CD4-positive, alpha-beta T cell treated with Interleukin-21 for 1 hour (primary cell): Measurements from ENCODE around the gene CADM1.

Experiments used
- DNase-seq: peaks from one replicate; pipeline ENCODE4 v3.0.0-alpha.2; 2020

Gene CADM1

DNA sequence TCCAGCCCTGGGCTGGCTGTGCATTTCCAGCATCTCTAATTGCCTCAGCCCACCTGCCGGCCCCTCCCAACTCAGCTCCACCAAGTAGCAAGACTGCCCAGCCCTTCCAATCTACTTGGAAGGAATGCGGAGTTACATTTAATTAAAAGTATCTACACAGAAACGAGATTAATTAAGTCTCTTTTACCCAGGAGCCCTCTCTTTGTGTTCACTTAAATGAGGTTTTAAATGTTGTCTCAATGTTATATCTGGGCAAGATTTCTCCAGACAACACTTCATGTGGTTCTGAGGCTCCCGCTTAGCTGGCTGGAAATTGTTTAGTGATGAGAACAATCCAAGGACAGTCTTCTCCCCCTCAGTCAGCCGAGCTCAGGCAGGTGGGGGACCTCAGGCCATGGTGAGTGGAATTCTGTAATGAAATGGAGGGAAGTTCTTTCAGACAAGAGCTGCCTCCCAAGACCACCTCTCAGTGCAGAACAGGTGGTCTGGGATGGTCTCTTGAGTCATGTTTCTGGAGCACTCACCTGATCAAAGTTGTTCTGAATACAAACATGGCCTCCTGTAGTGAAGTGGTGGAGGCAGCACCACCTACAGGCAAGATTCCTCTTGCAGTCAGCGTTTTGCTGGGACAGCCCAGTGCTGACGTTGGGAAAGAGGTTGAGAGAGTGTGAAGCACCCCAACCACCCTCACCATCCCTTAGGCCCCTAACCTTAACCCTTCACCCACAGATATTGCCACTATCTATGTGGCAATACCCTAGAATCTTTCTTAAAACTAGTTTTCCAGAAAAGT lies 371.6 kb downstream of the CADM1 start:
- DNase-seq, result peak; percentile 1

DNA sequence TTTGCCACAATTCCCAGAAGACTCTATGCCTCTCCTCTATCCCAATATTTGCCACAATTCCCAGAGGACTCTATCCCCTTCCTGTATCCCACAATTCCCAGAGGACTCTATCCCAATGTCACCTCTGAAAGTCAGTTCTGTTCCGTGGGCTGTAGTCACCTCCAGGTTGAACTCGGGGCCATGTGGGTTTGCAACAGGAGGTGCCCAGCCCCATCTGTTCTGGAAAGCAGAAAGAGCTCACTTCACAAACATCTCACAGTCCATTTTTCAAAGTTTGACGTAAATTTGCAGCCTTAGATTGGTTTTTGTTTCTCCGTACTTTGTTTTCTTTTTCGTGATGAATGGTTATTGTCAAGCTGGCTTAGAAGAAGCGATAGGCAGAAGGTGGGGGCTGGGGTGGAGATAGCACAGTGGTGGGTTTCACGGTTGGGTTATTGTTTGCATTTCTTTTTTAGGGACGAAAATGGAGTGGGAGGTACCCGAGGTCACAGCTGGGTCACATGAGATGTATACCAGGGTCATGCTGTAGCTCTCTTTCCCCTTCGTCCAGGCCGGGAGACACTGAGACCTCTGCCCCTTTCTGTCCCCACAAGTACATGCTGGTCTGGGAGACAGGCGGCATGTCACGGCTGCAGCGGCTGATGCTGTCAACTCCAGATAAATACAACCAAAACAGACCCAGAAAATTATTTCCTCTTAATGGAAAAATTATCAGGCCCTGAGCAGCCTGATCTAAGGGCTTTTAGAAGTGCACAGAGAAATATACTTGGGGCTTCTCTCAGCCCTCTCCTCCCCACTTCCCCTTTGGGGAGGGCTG lies 374.5 kb downstream of the CADM1 start:
- DNase-seq, result no peak

DNA sequence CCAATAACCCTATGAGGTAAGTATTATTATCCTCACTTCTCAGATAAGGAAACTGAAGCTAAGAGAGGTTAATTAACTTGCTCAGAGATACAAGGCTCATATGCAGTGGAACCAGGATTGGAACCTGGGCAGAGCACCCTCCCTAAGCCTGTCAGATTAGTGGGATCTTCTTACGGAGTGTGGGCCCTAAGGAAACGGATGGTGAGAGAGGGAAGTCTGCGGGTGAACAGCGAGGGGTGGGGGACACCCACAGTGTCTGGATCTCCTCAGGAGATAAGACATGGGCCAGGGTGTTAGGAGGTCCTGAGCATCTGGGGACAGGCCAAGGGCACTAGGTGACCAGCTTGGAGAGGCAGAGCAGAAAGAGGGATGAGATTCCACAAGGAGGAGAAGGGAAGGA lies 376.0 kb downstream of the CADM1 start:
- no peak for DNase-seq

DNA sequence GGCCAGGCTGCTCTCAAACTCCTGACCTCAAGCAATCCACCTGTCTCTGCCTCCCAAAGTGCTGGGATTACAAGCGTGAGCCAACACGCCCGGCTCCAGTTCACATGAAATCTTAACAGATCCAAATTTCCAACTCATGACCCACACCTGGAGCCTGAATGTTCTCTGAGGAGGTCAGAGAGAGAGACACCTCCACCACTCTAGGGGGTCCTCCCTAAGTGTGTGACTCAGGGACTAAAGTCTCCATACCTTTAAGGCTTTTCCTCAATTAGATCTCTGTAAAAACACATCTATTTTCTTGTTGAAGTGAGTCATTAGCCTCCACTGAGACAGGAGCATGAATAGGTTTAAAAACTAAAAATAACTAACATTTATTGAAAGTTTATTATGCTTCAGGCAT lies 376.4 kb downstream of the CADM1 start:
- no peak for DNase-seq

DNA sequence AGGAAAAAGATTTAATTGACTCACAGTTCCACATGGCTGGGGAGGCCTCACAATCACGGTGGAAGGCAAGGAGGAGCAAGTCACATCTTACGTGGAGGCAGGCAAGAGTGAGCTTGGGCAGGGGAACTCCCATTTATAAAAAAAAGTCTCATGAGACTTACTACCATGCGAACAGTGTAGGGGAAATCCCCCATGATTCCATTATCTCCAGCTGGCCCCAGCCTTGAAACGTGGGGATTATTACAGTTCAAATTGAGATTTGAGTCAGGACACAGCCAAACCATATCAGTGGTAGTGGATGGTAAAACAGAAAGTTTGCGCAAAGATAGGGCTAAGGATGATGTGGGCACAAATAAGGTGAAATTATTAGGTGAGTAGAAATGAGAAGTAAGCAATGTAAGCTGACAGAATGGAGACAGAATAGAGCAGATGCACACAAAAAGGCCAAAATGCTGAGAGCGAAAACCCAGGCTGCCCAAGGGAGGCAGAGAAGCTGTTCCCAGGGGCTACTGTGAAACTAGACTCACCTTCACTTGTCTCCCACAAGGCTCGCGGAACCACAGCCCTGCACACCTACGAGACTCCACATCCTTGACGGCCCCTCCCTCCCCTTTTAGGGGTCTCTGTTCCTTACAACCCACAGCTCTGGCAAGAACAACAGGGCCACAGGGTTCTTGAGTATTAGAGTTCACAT lies 377.6 kb downstream of the CADM1 start:
- DNase-seq, result no peak

DNA sequence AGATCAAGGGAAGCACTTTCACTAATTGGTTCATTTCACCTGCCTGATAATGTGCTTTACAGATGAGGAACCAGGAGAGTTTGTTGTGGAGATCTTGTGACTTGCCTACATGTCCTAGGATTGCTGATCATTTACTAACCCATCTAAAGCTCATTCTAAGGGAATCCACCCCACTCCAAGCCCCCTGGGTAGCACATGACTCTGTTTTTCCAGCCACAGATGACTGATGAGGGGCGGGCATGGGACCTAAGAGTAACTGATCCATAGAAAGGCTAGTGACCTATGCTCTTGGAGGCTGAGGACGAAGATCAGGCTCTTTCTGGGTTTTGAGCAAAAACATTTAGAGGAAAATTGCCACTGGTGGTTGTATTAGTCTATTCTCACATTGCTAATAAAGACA lies 378.1 kb downstream of the CADM1 start:
- no peak for DNase-seq

DNA sequence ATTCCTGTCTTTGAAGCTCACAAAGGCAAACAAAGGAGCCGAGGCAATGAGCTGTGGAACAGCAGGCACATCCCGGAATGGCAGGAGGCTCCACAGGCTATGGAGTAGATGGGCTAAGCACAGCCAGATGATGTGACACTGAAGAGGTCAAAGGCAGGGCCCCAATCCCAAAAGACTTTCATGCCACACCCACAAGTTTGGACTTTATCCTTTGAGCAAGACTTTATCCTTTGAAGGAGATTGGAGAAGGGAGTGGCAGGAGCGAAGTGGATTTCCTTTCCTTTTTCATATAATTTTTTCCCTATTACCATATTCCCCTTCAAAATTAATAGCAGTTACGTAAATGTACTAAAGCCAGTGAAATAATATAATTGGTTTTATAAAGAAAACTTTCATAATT lies 379.4 kb downstream of the CADM1 start:
- no peak for DNase-seq

DNA sequence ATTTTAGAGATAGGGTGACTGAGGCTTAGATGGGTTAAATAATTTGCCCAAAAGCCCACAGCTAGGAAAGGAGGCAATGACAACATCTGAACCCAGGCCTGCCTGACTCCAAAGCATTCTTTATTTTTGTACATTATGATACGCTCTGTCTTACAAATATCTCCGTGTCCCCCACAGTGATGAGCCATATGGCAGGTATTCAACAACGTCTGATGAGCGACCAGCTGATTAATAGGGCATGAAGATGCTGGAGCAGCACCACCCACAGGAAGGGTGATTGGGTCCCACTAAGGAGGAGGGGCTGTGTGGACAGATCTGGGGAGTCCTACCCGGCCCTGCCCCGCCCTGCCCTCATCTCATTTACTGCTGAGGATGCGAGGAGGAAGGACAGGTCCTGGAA lies 380.6 kb downstream of the CADM1 start:
- DNase-seq, result no peak

DNA sequence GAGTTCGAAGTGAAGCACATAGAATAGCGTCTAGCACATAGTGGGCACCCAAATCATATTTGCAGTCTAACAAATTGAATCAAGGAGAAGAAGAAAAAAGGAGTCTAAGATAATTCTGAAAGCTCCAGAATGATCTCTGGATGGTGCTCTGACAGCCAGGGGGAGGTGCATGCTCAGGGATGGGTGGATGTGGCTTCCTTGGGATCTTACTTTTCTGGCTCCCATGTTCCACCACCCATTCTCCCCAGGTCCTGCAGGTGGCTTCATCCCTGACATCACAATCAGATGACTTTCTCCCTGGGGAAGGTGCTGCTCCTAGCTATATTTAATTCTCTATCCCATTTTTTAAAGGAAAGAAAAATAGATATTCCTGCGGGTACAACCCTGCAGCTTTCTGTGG lies 381.9 kb downstream of the CADM1 start:
- DNase-seq, result no peak
